B cell (primary cell): ENCODE measurements around the gene ZMYND10.

Source experiments
- CTCF ChIP-seq: fragments of 200-600 bp; IDR thresholded peaks from one replicate; pipeline ENCODE4 v1.8.0; 2022; ENCODE audit warnings: antibody characterized with exemption, mild to moderate bottlenecking
- EZH2 ChIP-seq: IDR thresholded peaks from 2 replicates; pipeline ENCODE4 v1.6.1; 2012; ENCODE audit warnings: borderline replicate concordance, low read depth, mild to moderate bottlenecking, moderate library complexity, low read length; ENCODE audit not compliant: insufficient read depth, poor library complexity, severe bottlenecking

GRCh38 chr3:50365842-50366220 lies 20.3 kb upstream of the ZMYND10 start:
- TF ChIP-seq CTCF (no peak), EZH2 (no peak)
